Measurements from ENCODE around the gene ANKS6.
"Not testable (repeated sequence)": the region's sequence is repeated elsewhere in the genome, so short reads cannot be mapped to it uniquely, and the experiment has no call there.

Gene ANKS6

GRCh38 chr9:98688710-98689495, 107.5 kb downstream of the ANKS6 start:
- Histone ChIP-seq H3K9me3 (ENCODE audit: insufficient read depth, low read length, severe bottlenecking) (no peaks in the 10 kb centered on the region), H3K4me2 (ENCODE audit: insufficient read depth, low read length) (no peak overlapping the region), H3K79me2 (ENCODE audit: insufficient read depth, low read length) (no peaks in the 10 kb centered on the region), H3K4me1 (ENCODE audit: insufficient read depth, low read length) (no peaks in the 10 kb centered on the region), H4K20me1 (ENCODE audit: insufficient read depth, low read length) (no peaks in the 10 kb centered on the region), H3K27me3 (ENCODE audit: insufficient read depth, low read length, poor library complexity) (peaks cover 7% of the 10 kb centered on the region), H3K4me3 (ENCODE audit: low read depth in 1 of 2, low read length in 2 of 2) (no peak overlapping the region), H2AFZ (ENCODE audit: low read depth, low read length) (no peak overlapping the region), H3K36me3 (ENCODE audit: insufficient read depth, low read length) (no peaks in the 10 kb centered on the region), H3K27ac (ENCODE audit: low read length) (no peak overlapping the region), H3K9ac (ENCODE audit: low read depth, low read length) (no peak overlapping the region)
- ATAC-seq (ENCODE audit: insufficient read depth, low read depth), result no peak
- DNase-seq, result no peak
- no peak for TF ChIP-seq EZH2 (IDR thresholded peaks at IDR 0.05; ENCODE audit: borderline replicate concordance, low read depth, low read length, severe bottlenecking)
- TF ChIP-seq, protein P1, sequence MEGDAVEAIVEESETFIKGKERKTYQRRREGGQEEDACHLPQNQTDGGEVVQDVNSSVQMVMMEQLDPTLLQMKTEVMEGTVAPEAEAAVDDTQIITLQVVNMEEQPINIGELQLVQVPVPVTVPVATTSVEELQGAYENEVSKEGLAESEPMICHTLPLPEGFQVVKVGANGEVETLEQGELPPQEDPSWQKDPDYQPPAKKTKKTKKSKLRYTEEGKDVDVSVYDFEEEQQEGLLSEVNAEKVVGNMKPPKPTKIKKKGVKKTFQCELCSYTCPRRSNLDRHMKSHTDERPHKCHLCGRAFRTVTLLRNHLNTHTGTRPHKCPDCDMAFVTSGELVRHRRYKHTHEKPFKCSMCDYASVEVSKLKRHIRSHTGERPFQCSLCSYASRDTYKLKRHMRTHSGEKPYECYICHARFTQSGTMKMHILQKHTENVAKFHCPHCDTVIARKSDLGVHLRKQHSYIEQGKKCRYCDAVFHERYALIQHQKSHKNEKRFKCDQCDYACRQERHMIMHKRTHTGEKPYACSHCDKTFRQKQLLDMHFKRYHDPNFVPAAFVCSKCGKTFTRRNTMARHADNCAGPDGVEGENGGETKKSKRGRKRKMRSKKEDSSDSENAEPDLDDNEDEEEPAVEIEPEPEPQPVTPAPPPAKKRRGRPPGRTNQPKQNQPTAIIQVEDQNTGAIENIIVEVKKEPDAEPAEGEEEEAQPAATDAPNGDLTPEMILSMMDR (IDR thresholded peaks at IDR 0.05; ENCODE audit: borderline replicate concordance, extremely low read depth, low read length, poor library complexity, severe bottlenecking), result no peak

GRCh38 chr9:98687911-98688310, 108.4 kb downstream of the ANKS6 start:
- no peaks in the 10 kb centered on the region for H3K9me3 ChIP-seq (ENCODE audit: insufficient read depth, low read length, severe bottlenecking)
- no peak overlapping the region for H3K4me3 ChIP-seq (ENCODE audit: low read depth in 1 of 2, low read length in 2 of 2)
- DNase-seq, result no peak
- H3K36me3 ChIP-seq (ENCODE audit: insufficient read depth, low read length), result no peaks in the 10 kb centered on the region
- no peaks in the 10 kb centered on the region for H4K20me1 ChIP-seq (ENCODE audit: insufficient read depth, low read length)
- TF ChIP-seq EZH2 (IDR thresholded peaks at IDR 0.05; ENCODE audit: borderline replicate concordance, low read depth, low read length, severe bottlenecking), result no peak
- TF ChIP-seq, protein P1 (IDR thresholded peaks at IDR 0.05; ENCODE audit: borderline replicate concordance, extremely low read depth, low read length, poor library complexity, severe bottlenecking), result no peak
- no peak overlapping the region for H3K27ac ChIP-seq (ENCODE audit: low read length)
- H3K27me3 ChIP-seq (ENCODE audit: insufficient read depth, low read length, poor library complexity), result peaks cover 7% of the 10 kb centered on the region
- no peaks in the 10 kb centered on the region for H3K79me2 ChIP-seq (ENCODE audit: insufficient read depth, low read length)
- H2AFZ ChIP-seq (ENCODE audit: low read depth, low read length), result no peak overlapping the region
- no peak overlapping the region for H3K9ac ChIP-seq (ENCODE audit: low read depth, low read length)
- no peak for ATAC-seq (ENCODE audit: insufficient read depth, low read depth)
- no peak overlapping the region for H3K4me2 ChIP-seq (ENCODE audit: insufficient read depth, low read length)
- no peaks in the 10 kb centered on the region for H3K4me1 ChIP-seq (ENCODE audit: insufficient read depth, low read length)

GRCh38 chr9:98686961-98687855, 109.1 kb downstream of the ANKS6 start:
- Histone ChIP-seq H4K20me1 (ENCODE audit: insufficient read depth, low read length) (no peaks in the 10 kb centered on the region), H3K4me2 (ENCODE audit: insufficient read depth, low read length) (no peak overlapping the region), H3K27ac (ENCODE audit: low read length) (no peak overlapping the region), H3K9me3 (ENCODE audit: insufficient read depth, low read length, severe bottlenecking) (no peaks in the 10 kb centered on the region), H3K36me3 (ENCODE audit: insufficient read depth, low read length) (no peaks in the 10 kb centered on the region), H3K9ac (ENCODE audit: low read depth, low read length) (no peak overlapping the region), H3K79me2 (ENCODE audit: insufficient read depth, low read length) (no peaks in the 10 kb centered on the region), H2AFZ (ENCODE audit: low read depth, low read length) (no peak overlapping the region), H3K27me3 (ENCODE audit: insufficient read depth, low read length, poor library complexity) (peaks cover 7% of the 10 kb centered on the region), H3K4me1 (ENCODE audit: insufficient read depth, low read length) (no peaks in the 10 kb centered on the region), H3K4me3 (ENCODE audit: low read depth in 1 of 2, low read length in 2 of 2) (no peak overlapping the region)
- no peak for TF ChIP-seq EZH2 (IDR thresholded peaks at IDR 0.05; ENCODE audit: borderline replicate concordance, low read depth, low read length, severe bottlenecking)
- TF ChIP-seq, protein P1 (IDR thresholded peaks at IDR 0.05; ENCODE audit: borderline replicate concordance, extremely low read depth, low read length, poor library complexity, severe bottlenecking), result no peak
- DNase-seq, result no peak
- ATAC-seq (ENCODE audit: insufficient read depth, low read depth), result no peak

- H3K36me3 ChIP-seq (ENCODE audit: insufficient read depth, low read length); ATAC-seq (ENCODE audit: insufficient read depth, low read depth); DNase-seq; H3K9ac ChIP-seq (ENCODE audit: low read depth, low read length); H2AFZ ChIP-seq (ENCODE audit: low read depth, low read length); H3K4me3 ChIP-seq (ENCODE audit: low read depth in 1 of 2, low read length in 2 of 2); H3K4me1 ChIP-seq (ENCODE audit: insufficient read depth, low read length); H3K27me3 ChIP-seq (ENCODE audit: insufficient read depth, low read length, poor library complexity); H3K79me2 ChIP-seq (ENCODE audit: insufficient read depth, low read length); H3K4me2 ChIP-seq (ENCODE audit: insufficient read depth, low read length); H4K20me1 ChIP-seq (ENCODE audit: insufficient read depth, low read length); H3K27ac ChIP-seq (ENCODE audit: low read length); H3K9me3 ChIP-seq (ENCODE audit: insufficient read depth, low read length, severe bottlenecking): not testable (repeated sequence)
These were observed 111.5 kb downstream of the ANKS6 start for GRCh38 chr9:98684816-98685215.

Measured in DND-41 (cell line).